ENCODE results near the gene RHOBTB3.

The RHOBTB3 gene

DNA sequence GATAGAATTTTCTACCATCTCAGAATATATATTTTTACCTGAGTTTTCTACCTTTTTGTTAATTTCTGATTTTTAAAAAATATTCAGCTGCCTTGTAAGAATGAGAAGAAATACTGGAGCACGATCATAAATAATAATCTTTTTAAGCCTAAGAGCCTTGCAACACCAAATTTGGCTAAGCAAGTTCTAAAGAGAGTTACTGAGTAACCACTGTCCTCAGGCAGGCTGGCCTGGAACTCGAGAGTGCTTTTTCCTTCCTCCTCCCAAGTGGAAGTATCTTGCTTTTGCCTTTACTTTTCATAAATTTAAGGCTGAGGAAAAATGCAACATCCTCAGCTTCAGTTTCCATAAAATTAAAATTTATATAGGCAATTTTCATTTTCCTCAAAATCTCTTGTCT is 70.4 kb downstream of the RHOBTB3 start:
- TF ChIP-seq CTCF (conservative IDR thresholded peaks at IDR 0.05; ENCODE audit: low read depth, low read length) = no peak

DNA sequence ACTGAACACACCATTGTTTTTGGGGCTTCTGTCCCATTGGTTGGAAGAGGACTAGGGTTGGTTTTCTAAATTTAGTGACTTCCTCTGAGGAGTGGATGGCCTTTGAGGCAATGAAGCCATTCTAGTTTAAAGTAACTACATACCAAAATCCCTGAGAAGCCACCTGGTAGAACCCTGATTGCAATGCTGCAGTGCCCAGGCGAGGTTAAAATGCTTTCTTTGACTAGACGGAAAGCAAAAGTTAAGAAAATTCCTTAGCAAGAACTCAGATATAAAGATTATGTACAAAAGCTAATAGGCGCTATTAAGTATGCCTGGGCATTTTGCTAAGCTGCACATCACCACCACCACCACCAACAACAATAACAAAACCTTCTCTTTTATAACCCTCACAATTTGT is 70.8 kb downstream of the RHOBTB3 start:
- no peak for TF ChIP-seq CTCF (conservative IDR thresholded peaks at IDR 0.05; ENCODE audit: low read depth, low read length)
- no peak overlapping the region for H3K4me3 ChIP-seq (ENCODE audit: low read depth, low read length)
- DNase-seq (ENCODE audit: low read depth) = no peak

More for the DNA sequence above, 70.4 kb downstream of the RHOBTB3 start:
- H3K4me3 ChIP-seq (ENCODE audit: low read depth, low read length) = no peak overlapping the region
- no peak for DNase-seq (ENCODE audit: low read depth)

- TF ChIP-seq CTCF (conservative IDR thresholded peaks at IDR 0.05; ENCODE audit: low read depth, low read length) = no peak
- peak; percentile 23 for DNase-seq (ENCODE audit: low read depth)
- H3K4me3 ChIP-seq (ENCODE audit: low read depth, low read length) = no peak overlapping the region
Measured at GRCh38 chr5:95803271-95804148, 72.4 kb downstream of the RHOBTB3 start.

DNA sequence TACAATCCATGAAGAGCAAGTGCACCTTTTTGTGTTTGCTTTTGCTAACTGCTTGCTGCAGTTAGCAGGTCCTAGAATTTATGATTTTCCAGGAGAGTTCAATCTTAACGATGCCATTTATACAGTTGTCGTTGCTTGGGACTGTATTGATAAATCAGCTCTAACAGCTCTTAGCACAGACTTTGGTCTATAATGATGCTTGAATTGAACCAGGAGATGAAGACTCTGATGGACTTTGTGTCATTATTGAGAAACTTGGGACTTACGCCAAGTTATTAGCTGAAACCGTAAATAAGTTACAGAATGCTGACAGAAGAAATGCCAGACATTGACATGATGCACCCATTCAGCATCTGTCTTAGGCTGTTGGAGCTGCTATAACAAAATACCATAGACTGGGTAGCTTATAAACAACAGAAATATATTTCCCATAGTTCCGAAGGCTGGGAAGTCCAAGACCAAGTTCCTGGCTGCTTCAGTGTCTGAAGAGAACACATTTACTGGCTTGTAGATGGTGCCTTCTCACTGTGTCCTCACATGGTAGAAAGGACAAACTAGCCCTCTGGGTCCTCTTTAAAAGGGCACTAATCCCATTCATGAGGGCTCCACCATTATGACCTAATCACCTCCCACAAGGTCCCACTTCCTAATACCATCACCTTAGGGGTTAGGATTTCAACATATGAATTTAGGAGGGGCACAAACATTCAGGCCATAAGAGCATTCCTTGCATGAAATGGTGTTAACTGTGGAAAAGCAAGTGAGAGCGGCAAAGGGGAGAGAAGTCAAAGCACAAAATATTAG is 73.8 kb downstream of the RHOBTB3 start:
- TF ChIP-seq CTCF (conservative IDR thresholded peaks at IDR 0.05; ENCODE audit: low read depth, low read length) = no peak
- no peak overlapping the region for H3K4me3 ChIP-seq (ENCODE audit: low read depth, low read length)
- DNase-seq (ENCODE audit: low read depth) = no peak

DNA sequence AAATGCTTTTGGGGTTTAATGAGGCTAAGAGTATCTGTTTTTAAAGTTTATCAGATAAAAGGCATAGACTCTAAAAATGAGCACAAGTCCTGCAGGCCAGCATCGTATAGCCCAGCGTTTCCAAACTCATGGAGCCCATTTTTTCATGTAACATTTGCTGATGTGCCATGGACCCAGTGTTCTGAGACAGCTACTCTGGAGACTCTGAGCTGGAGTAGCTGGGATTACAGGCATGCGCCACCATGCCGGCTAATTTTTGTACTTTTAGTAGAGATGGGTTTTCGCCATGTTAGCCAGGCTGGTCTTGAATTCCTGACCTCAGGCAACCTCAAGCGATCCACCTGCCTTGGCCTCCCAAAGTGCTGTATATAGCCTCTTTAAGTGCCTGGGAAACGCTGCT is 75.6 kb downstream of the RHOBTB3 start:
- no peak for DNase-seq (ENCODE audit: low read depth)
- no peak for TF ChIP-seq CTCF (conservative IDR thresholded peaks at IDR 0.05; ENCODE audit: low read depth, low read length)
- H3K4me3 ChIP-seq (ENCODE audit: low read depth, low read length) = no peak overlapping the region

DNA sequence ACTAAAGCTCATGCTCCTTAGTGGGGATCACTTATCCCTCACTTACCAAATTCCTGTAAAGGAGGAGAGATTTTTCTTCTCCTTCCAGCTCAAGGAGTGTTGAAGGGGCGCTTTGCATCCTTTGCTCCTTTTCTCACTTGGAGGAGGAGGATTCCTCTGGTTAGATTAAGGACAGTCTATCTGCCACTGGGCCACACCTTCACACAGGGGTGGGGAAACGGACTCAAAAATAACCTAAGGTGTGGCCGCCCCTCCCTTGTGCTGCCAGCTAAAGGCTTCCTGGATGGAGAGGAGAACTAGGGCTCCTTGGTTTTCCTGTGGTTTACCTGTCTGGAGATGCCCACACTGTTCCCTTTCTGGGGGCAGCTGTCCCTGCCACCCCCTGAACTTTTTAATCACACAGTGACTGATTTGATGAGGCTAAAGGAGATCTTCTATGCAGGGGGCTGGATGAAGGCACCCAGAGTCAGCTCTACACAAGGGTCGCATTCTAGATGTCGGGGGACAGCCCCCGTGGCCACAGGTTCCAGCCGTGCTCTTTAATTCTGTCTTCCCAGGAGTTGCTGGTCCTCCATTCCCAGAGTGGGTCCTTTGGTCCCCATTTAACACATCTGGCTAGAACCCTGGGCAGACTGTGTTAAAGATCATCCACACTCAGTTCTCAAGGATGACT is 77.0 kb downstream of the RHOBTB3 start:
- no peak for DNase-seq (ENCODE audit: low read depth)
- no peak overlapping the region for H3K4me3 ChIP-seq (ENCODE audit: low read depth, low read length)
- TF ChIP-seq CTCF (conservative IDR thresholded peaks at IDR 0.05; ENCODE audit: low read depth, low read length) = no peak
